Heart left ventricle (tissue), 13 donors: ENCODE data around the gene SLC7A14.

Source experiments
- CTCF ChIP-seq, 12 donors: fragments of 200-600 bp; sonication (generic) in 4 of 12; IDR thresholded peaks; one replicate each; pipeline versions ENCODE4 v1.5.0 to v1.8.0; 2018 to 2022; ENCODE audit warnings: antibody characterized with exemption in 12 of 12, mild to moderate bottlenecking in 5 of 12
- POLR2A ChIP-seq, 2 donors: fragments of 450-650 bp; IDR thresholded peaks; one replicate each; pipeline ENCODE4 v1.6.1; 2017; ENCODE audit warnings: antibody characterized with exemption in 2 of 2, mild to moderate bottlenecking in 2 of 2, moderate library complexity in 2 of 2
- donor health status: ischemic (EF 13 %, LVEDD 7.1; RV severe dilation, severe dysfunction).
- donor health status: DM: no; HTN: yes; CAD: no.
- donor health status: DM: no; HTN: no; CAD: no.
- donor health status: ischemic (EF 25% LVEDD 6.9; RV normal size, moderate dysfunction).
- donor health status: ischemic (EF 25% LVEDD 5.7; RV mildly dilated, moderate dysfunction).
- donor health status: ischemic (EF 35%, LVEDD 5.7; RV mildly dilated, moderate dysfunction).
- donor health status: nonischemic (EF 11% LVEDD 7.7; RV severe dilation, severe dysfunction).
- donor health status: DM: yes; HTN: yes; CAD: no.
- donor health status: PGD.
- donor health status: ischemic (EF 29% LVEDD 5.4; RV normal size, mild dysfunction).
- donor health status: nonischemic (EF 23%, LVEDD 6.1; RV moderate dilation, normal function).

GRCh38 chr3:170420307-170420821 is 165.5 kb downstream of the SLC7A14 start:
- no peak for TF ChIP-seq POLR2A (IDR thresholded peaks at IDR 0.05)
- TF ChIP-seq CTCF (IDR thresholded peaks at IDR 0.05), result no peak
